HG03460 (cell line): ENCODE measurements around the gene NFIA.

Source experiments
- ATAC-seq: cut with Tn5 transposase; IDR thresholded peaks from one replicate; pipeline ENCODE4 v1.9.1; 2021; ENCODE audit not compliant: unreplicated experiment

The NFIA gene

GRCh38 chr1:61208172-61208571 is 125.8 kb downstream of the NFIA start:
- ATAC-seq = no peak

- no peak for ATAC-seq
These were observed 126.5 kb downstream of the NFIA start for GRCh38 chr1:61208831-61209230.

- ATAC-seq = no peak
These were observed 128.2 kb downstream of the NFIA start for GRCh38 chr1:61210435-61211154.

- ATAC-seq = no peak
These were observed 131.1 kb downstream of the NFIA start for GRCh38 chr1:61213245-61214011.

GRCh38 chr1:61215119-61215518 is 132.8 kb downstream of the NFIA start:
- no peak for ATAC-seq

- no peak for ATAC-seq
These were observed 133.4 kb downstream of the NFIA start for GRCh38 chr1:61215676-61216289.

GRCh38 chr1:61220536-61220935 is 138.2 kb downstream of the NFIA start:
- no peak for ATAC-seq

- no peak for ATAC-seq
These were observed 139.3 kb downstream of the NFIA start for GRCh38 chr1:61221642-61222041.

GRCh38 chr1:61222240-61222639 is 139.9 kb downstream of the NFIA start:
- ATAC-seq = no peak

GRCh38 chr1:61223140-61223539 is 140.8 kb downstream of the NFIA start:
- no peak for ATAC-seq

- no peak for ATAC-seq
These were observed 142.2 kb downstream of the NFIA start for GRCh38 chr1:61224609-61225008.

GRCh38 chr1:61225478-61225877 is 143.1 kb downstream of the NFIA start:
- no peak for ATAC-seq

GRCh38 chr1:61226791-61227567 is 144.6 kb downstream of the NFIA start:
- no peak for ATAC-seq

GRCh38 chr1:61227857-61228550 is 145.6 kb downstream of the NFIA start:
- no peak for ATAC-seq

GRCh38 chr1:61230523-61230922 is 148.2 kb downstream of the NFIA start:
- no peak for ATAC-seq

GRCh38 chr1:61231795-61232194 is 149.4 kb downstream of the NFIA start:
- no peak for ATAC-seq

GRCh38 chr1:61233121-61233660 is 150.8 kb downstream of the NFIA start:
- no peak for ATAC-seq

GRCh38 chr1:61234587-61234919 is 152.2 kb downstream of the NFIA start:
- no peak for ATAC-seq

GRCh38 chr1:61237147-61237546 is 154.8 kb downstream of the NFIA start:
- ATAC-seq = no peak

GRCh38 chr1:61237659-61238358 is 155.4 kb downstream of the NFIA start:
- ATAC-seq = no peak
